Jurkat, Clone E6-1 (cell line): ENCODE results near the gene CADM2.
A peak's percentile ranks its signal among the peaks of the same experiment; 100 is the strongest.

Source experiments
- DNase-seq: peaks from one replicate; pipeline ENCODE4 v3.0.0-alpha.2; 2011; ENCODE audit warnings: low read depth, low spot score
- H3K4me3 ChIP-seq: 2 replicates; pipeline ENCODE4 v1.5.1; 2011; ENCODE audit warnings: mild to moderate bottlenecking, low read length, control low read depth, moderate library complexity

The CADM2 gene

GRCh38 chr3:85258819-85259218, 300.0 kb downstream of the CADM2 start:
- H3K4me3 ChIP-seq, result no peak overlapping the region
- DNase-seq, result no peak

- DNase-seq, result no peak
- no peak overlapping the region for H3K4me3 ChIP-seq
Observed at GRCh38 chr3:85259748-85260147, 301.0 kb downstream of the CADM2 start.

GRCh38 chr3:85264381-85264780, 305.6 kb downstream of the CADM2 start:
- DNase-seq, result no peak
- H3K4me3 ChIP-seq, result no peak overlapping the region

GRCh38 chr3:85270488-85270887, 311.7 kb downstream of the CADM2 start:
- no peak overlapping the region for H3K4me3 ChIP-seq
- DNase-seq, result no peak

GRCh38 chr3:85271911-85272310, 313.1 kb downstream of the CADM2 start:
- DNase-seq, result no peak
- H3K4me3 ChIP-seq, result no peak overlapping the region

- H3K4me3 ChIP-seq, result no peak overlapping the region
- DNase-seq, result no peak
Observed at GRCh38 chr3:85288257-85288656, 329.5 kb downstream of the CADM2 start.

- H3K4me3 ChIP-seq, result no peak overlapping the region
- DNase-seq, result no peak
Observed at GRCh38 chr3:85297291-85297690, 338.5 kb downstream of the CADM2 start.

GRCh38 chr3:85298032-85298431, 339.2 kb downstream of the CADM2 start:
- no peak for DNase-seq
- no peak overlapping the region for H3K4me3 ChIP-seq

- H3K4me3 ChIP-seq, result no peak overlapping the region
- DNase-seq, result no peak
Observed at GRCh38 chr3:85303156-85303555, 344.4 kb downstream of the CADM2 start.

GRCh38 chr3:85304360-85304964, 345.7 kb downstream of the CADM2 start:
- no peak for DNase-seq
- no peak overlapping the region for H3K4me3 ChIP-seq

GRCh38 chr3:85312331-85312730, 353.5 kb downstream of the CADM2 start:
- H3K4me3 ChIP-seq, result no peak overlapping the region

GRCh38 chr3:85313380-85313779, 354.6 kb downstream of the CADM2 start:
- H3K4me3 ChIP-seq, result no peak overlapping the region
- no peak for DNase-seq

More at GRCh38 chr3:85312331-85312730, 353.5 kb downstream of the CADM2 start:
- no peak for DNase-seq

GRCh38 chr3:85316252-85316651, 357.5 kb downstream of the CADM2 start:
- H3K4me3 ChIP-seq, result no peak overlapping the region
- DNase-seq, result no peak

GRCh38 chr3:85321892-85322291, 363.1 kb downstream of the CADM2 start:
- no peak overlapping the region for H3K4me3 ChIP-seq
- DNase-seq, result no peak

- DNase-seq, result no peak
- no peak overlapping the region for H3K4me3 ChIP-seq
Observed at GRCh38 chr3:85330071-85330470, 371.3 kb downstream of the CADM2 start.

- no peak overlapping the region for H3K4me3 ChIP-seq
- no peak for DNase-seq
Observed at GRCh38 chr3:85337895-85338294, 379.1 kb downstream of the CADM2 start.

GRCh38 chr3:85342915-85343314, 384.1 kb downstream of the CADM2 start:
- peak; percentile 4 for DNase-seq
- H3K4me3 ChIP-seq, result no peak overlapping the region

GRCh38 chr3:85355572-85355971, 396.8 kb downstream of the CADM2 start:
- DNase-seq, result no peak
- H3K4me3 ChIP-seq, result no peak overlapping the region

- H3K4me3 ChIP-seq, result no peak overlapping the region
- DNase-seq, result peak; percentile 45
Observed at GRCh38 chr3:85360742-85361387, 402.1 kb downstream of the CADM2 start.

- H3K4me3 ChIP-seq, result no peak overlapping the region
- DNase-seq, result no peak
Observed at GRCh38 chr3:85364296-85364909, 405.6 kb downstream of the CADM2 start.

GRCh38 chr3:85370341-85370740, 411.6 kb downstream of the CADM2 start:
- DNase-seq, result no peak
- H3K4me3 ChIP-seq, result no peak overlapping the region
